Astrocyte of the cerebellum (primary cell): ENCODE results near the gene ERBIN.
"Not testable (repeated sequence)": the region's sequence is repeated elsewhere in the genome, so short reads cannot be mapped to it uniquely, and the experiment has no call there.

ENCODE experiments used
- DNase-seq: peaks from one replicate; pipeline ENCODE4 v3.0.0-alpha.2; 2011; ENCODE audit warnings: low read depth
- H3K4me3 ChIP-seq: 2 replicates; pipeline ENCODE4 v1.5.1; 2011; ENCODE audit warnings: mild to moderate bottlenecking, low read depth, low read length, moderate library complexity
- in situ Hi-C: cut with HindIII; loops from 2 replicates; pipeline ENCODE4 v1.10.0; 2017; ENCODE audit warnings: low sequenced_read_pairs
- TF ChIP-seq, protein P1 (sequence below): IDR thresholded peaks from 2 replicates; pipeline ENCODE4 v1.5.1; 2012; ENCODE audit warnings: low read length, low read depth, moderate library complexity, mild to moderate bottlenecking; ENCODE audit errors: missing control alignments

ERBIN gene

DNA sequence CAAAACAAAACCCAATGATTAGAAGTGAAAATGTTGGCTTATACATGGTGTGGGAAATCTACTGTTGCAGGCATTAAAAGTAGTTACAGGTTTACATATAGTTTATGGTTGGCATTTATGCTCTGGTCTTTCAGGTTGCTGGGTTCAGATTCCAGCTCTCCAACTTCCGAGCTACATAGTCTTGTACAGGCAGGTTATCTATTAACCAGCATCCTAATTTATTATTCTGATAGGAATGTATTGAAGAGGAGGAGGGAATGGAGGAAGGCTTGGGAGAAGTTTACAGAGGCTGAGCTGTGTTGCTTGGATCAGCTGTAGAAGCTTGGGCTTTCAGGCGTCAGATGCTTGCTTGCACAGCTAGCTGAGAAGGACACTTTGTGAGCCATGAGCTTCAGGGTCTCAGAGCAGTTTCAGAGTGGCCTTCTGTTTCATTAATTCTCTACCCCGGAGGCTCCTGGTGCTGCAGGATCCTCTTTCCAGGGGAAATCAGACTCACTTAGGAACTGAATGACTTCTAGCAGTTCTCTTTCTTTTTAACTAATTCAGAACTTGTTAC, 11.7 kb upstream of the ERBIN start:
- TF ChIP-seq, protein P1, sequence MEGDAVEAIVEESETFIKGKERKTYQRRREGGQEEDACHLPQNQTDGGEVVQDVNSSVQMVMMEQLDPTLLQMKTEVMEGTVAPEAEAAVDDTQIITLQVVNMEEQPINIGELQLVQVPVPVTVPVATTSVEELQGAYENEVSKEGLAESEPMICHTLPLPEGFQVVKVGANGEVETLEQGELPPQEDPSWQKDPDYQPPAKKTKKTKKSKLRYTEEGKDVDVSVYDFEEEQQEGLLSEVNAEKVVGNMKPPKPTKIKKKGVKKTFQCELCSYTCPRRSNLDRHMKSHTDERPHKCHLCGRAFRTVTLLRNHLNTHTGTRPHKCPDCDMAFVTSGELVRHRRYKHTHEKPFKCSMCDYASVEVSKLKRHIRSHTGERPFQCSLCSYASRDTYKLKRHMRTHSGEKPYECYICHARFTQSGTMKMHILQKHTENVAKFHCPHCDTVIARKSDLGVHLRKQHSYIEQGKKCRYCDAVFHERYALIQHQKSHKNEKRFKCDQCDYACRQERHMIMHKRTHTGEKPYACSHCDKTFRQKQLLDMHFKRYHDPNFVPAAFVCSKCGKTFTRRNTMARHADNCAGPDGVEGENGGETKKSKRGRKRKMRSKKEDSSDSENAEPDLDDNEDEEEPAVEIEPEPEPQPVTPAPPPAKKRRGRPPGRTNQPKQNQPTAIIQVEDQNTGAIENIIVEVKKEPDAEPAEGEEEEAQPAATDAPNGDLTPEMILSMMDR, result no peak
- in situ Hi-C loops, result loop anchor here (5.0 kb wide), 2 partner anchors 37 to 68 kb away; no protein-coding TSS in a partner anchor
- H3K4me3 ChIP-seq, result no peak overlapping the region
- DNase-seq, result no peak

DNA sequence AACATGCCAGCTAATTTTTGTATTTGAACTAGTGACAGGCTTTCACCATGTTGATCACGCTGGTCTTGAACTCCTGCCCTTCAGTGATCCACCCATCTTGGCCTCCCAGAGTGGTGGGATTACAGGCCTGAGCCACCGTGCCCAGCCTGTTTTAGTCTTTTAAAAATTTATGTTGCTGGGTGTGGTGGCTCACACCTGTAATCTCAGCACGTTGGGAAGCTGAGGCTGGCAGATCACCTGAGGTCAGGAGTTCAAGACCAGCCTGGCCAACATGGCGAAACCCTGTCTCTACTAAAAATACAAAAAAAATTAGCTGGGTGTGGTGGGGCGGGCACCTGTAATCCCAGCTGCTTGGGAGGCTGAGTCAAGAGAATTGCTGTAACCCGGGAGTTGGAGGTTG, 10.7 kb upstream of the ERBIN start:
- in situ Hi-C loops, H3K4me3 ChIP-seq, DNase-seq: not testable (repeated sequence)

DNA sequence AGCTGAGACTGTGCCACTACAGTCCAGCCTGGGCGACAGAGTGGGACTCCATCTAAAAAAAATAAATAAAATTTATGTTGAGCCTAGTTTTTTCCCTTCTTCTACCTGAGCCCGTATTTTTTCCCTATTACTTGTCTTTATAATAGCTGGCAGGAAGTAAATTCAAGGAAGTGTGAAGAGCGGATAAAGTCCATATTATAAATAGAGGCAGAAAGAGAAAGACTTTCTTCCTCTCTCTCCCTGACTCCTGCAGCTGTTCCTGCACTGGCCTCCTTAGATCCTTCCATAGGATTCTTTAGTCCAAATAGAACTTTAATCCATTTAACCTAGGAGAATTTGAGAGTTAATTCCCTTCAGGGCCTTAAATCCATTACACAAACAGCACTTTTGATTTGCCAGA, 10.3 kb upstream of the ERBIN start:
- TF ChIP-seq, protein P1, result no peak
- in situ Hi-C loops, result no loop called here
- DNase-seq, result no peak
- no peak overlapping the region for H3K4me3 ChIP-seq

DNA sequence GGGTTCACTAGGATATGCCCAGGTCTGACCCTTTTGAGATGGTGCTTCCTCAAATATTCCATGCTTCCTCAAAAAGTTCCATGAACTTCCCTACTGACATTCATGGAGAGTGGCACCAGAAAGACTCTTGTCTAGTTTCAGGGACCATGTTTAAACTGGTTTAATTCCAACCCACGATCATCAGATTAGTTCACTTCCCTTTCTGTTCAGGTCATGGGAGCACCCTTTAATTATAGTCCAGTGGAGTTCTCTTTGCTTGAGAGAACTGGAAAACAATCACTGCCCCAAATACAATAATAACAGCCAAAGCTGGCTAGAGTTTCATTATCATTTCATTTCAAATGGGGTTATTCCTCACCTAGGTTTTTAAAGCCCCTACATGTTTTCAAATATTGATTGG, 9.7 kb upstream of the ERBIN start:
- in situ Hi-C loops, result no loop called here
- no peak for DNase-seq
- TF ChIP-seq, protein P1, result no peak
- no peak overlapping the region for H3K4me3 ChIP-seq

DNA sequence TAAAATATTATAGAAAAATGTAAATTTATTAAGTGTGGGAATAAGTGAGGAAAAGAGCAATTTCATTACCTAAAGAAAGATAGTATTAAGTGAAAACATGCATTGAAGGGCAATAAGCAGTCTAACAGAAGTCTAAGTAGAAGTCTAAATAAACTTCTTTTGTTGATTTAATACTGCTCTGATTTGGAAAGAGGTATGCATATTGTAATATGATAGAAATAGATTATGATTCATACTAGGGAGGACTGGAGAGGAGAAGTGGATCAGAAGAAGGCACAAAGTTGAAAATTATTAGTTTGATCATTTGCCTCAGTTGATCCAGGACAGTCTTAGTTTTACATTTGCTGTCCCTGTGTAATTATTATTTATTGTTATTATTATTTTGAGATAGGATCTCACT, 6.6 kb upstream of the ERBIN start:
- TF ChIP-seq, protein P1, result no peak
- no peak for DNase-seq
- in situ Hi-C loops, result no loop called here
- no peak overlapping the region for H3K4me3 ChIP-seq

DNA sequence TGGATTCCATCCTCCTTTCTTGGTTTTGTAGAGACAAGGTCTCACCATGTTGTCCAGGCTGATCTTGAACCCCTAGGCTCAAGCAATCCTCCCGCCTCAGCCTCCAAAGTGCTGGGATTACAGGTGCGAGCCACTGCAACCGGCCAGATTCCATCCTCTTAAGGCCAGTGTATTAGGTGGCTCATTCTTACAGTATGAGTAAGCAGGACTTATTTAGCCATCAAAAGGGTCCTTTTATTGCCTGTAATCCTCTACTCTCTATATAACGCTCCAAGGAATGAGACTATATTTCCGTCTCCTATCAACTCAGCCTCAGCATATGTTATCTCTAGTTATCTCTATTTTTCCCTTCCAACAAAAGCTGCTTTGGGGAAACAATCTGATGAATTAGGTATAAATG, 3.0 kb upstream of the ERBIN start:
- no peak overlapping the region for H3K4me3 ChIP-seq
- DNase-seq, result no peak
- in situ Hi-C loops, result no loop called here
- TF ChIP-seq, protein P1, result no peak

DNA sequence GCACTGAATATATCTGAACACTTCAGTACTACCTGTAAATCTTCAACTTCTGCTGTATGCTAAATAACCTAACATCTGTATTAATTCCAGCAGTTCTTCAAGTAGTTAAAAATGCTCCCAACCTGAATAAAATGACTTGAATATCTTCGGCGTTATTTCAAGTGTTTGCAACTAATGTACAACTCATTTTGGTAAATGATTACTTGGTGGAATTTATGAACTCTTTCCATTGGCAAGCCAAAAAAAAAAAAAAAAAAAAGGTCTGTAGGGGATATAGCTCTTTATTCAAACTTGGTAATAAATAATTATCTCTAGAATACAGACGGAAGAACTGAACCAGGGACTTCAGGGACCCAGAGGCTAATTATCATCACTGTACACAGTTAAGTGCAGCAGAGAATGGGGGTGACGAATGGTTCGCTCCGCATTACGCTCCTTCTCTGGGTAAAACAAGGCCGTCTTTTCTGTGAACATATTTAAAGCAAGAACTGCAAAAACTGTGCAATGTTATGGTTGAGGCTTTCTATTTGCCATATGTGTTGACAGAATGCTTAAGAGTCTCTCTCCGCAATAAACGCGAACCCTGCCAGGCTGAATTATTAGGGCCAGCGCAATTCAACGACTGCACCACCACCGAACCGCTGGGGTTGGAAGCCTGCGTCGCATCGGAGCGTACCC, 1.9 kb upstream of the ERBIN start:
- TF ChIP-seq, protein P1, result no peak
- H3K4me3 ChIP-seq, result peak overlapping the region; percentile 52
- in situ Hi-C loops, result no loop called here
- DNase-seq, result no peak
